ENCODE measurements around the gene ZNF32.

ZNF32 gene

GRCh38 chr10:43695321-43695720 is 46.6 kb upstream of the ZNF32 start:
- Histone ChIP-seq H3K79me2 (ENCODE audit: insufficient read depth, low read depth) (no peaks in the 10 kb centered on the region), H2AFZ (ENCODE audit: low read depth) (no peak overlapping the region), H3K4me3 (IDR thresholded peaks at IDR 0.05; ENCODE audit: insufficient read depth, low read depth, low read length) (no peak overlapping the region), H3K27me3 (ENCODE audit: insufficient read depth, low read depth) (no peaks in the 10 kb centered on the region), H3K36me3 (ENCODE audit: insufficient read depth) (no peaks in the 10 kb centered on the region), H3K9ac (no peak overlapping the region), H3K27ac (no peak overlapping the region), H3K4me2 (no peak overlapping the region), H3K4me1 (ENCODE audit: low read depth, poor library complexity, severe bottlenecking) (no peaks in the 10 kb centered on the region), H4K20me1 (ENCODE audit: insufficient read depth) (no peaks in the 10 kb centered on the region)
- TF ChIP-seq, protein P1, sequence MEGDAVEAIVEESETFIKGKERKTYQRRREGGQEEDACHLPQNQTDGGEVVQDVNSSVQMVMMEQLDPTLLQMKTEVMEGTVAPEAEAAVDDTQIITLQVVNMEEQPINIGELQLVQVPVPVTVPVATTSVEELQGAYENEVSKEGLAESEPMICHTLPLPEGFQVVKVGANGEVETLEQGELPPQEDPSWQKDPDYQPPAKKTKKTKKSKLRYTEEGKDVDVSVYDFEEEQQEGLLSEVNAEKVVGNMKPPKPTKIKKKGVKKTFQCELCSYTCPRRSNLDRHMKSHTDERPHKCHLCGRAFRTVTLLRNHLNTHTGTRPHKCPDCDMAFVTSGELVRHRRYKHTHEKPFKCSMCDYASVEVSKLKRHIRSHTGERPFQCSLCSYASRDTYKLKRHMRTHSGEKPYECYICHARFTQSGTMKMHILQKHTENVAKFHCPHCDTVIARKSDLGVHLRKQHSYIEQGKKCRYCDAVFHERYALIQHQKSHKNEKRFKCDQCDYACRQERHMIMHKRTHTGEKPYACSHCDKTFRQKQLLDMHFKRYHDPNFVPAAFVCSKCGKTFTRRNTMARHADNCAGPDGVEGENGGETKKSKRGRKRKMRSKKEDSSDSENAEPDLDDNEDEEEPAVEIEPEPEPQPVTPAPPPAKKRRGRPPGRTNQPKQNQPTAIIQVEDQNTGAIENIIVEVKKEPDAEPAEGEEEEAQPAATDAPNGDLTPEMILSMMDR (conservative IDR thresholded peaks at IDR 0.05; ENCODE audit: low read depth, low read length) = no peak

DNA sequence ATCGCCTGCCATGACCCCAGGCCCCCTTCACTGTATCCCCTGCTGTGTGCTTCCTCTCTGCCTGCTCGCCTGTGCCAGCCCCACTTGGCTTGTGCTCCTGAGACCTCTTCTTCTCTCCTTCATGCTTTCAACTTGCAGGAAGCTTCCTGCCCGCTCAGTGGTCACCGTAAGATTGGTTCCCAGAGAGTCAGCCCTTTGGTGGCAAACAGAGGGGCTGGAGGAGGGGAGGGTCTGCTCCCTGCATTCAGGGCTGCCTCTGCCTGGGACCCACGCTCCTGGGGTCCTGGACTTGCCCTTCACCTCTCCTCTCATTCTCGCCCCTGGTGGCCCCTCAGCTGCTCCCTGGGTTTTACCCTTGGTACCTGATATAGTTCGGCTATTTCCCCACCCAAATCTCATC is 45.8 kb upstream of the ZNF32 start:
- Histone ChIP-seq H3K27ac (no peak overlapping the region), H3K27me3 (ENCODE audit: insufficient read depth, low read depth) (no peaks in the 10 kb centered on the region), H2AFZ (ENCODE audit: low read depth) (no peak overlapping the region), H3K4me1 (ENCODE audit: low read depth, poor library complexity, severe bottlenecking) (no peaks in the 10 kb centered on the region), H3K9ac (no peak overlapping the region), H3K79me2 (ENCODE audit: insufficient read depth, low read depth) (no peaks in the 10 kb centered on the region), H3K4me3 (IDR thresholded peaks at IDR 0.05; ENCODE audit: insufficient read depth, low read depth, low read length) (no peak overlapping the region), H4K20me1 (ENCODE audit: insufficient read depth) (no peaks in the 10 kb centered on the region), H3K36me3 (ENCODE audit: insufficient read depth) (no peaks in the 10 kb centered on the region), H3K4me2 (no peak overlapping the region)
- TF ChIP-seq, protein P1 (conservative IDR thresholded peaks at IDR 0.05; ENCODE audit: low read depth, low read length) = no peak

- Histone ChIP-seq H3K4me1 (ENCODE audit: low read depth, poor library complexity, severe bottlenecking) (no peaks in the 10 kb centered on the region), H4K20me1 (ENCODE audit: insufficient read depth) (no peaks in the 10 kb centered on the region), H3K4me3 (IDR thresholded peaks at IDR 0.05; ENCODE audit: insufficient read depth, low read depth, low read length) (no peak overlapping the region), H3K36me3 (ENCODE audit: insufficient read depth) (no peaks in the 10 kb centered on the region), H3K27ac (no peak overlapping the region), H3K9ac (no peak overlapping the region), H2AFZ (ENCODE audit: low read depth) (no peak overlapping the region), H3K4me2 (no peak overlapping the region), H3K79me2 (ENCODE audit: insufficient read depth, low read depth) (no peaks in the 10 kb centered on the region), H3K27me3 (ENCODE audit: insufficient read depth, low read depth) (no peaks in the 10 kb centered on the region)
- TF ChIP-seq, protein P1 (conservative IDR thresholded peaks at IDR 0.05; ENCODE audit: low read depth, low read length) = no peak
These were observed 44.9 kb upstream of the ZNF32 start for GRCh38 chr10:43693602-43694001.

DNA sequence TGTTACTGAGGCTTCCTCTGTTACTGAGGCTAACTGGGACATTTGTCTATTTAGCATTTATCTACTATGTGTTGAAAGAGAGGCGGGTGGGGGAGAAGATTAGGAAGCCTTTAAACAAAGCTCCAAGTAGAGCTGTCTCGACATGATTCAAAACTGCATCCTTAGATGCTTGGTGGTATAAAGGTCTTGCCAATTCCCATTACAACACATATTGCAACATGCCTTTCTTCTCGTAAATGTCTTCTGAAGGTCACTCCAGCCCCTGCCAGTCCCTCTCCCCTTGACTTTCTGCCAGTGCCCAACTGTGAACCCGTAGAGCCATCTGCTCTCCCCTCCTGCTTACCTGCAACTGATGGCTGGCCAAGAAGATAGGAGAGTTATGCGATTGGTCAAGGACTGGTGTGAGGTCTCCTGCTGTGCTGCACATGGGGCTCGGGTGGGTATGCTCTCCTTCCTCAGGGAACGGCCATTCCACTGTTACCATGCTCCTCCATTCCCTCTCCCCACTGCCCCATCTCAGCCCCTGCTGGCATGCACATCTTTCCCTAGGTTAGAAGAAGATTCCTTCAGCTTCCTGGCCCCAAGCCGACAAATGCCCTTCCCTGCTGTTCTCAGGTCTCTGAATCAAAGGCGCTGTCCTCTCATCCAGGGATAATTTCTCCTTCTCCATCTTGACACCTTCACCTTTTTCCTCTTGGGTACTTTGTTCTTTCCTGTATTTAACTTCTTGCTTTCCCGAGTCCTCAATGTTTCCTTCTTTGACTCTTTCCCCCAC is 43.6 kb upstream of the ZNF32 start:
- Histone ChIP-seq H3K4me2 (no peak overlapping the region), H3K27ac (no peak overlapping the region), H4K20me1 (ENCODE audit: insufficient read depth) (no peaks in the 10 kb centered on the region), H3K36me3 (ENCODE audit: insufficient read depth) (no peaks in the 10 kb centered on the region), H2AFZ (ENCODE audit: low read depth) (no peak overlapping the region), H3K4me3 (IDR thresholded peaks at IDR 0.05; ENCODE audit: insufficient read depth, low read depth, low read length) (no peak overlapping the region), H3K4me1 (ENCODE audit: low read depth, poor library complexity, severe bottlenecking) (no peaks in the 10 kb centered on the region), H3K27me3 (ENCODE audit: insufficient read depth, low read depth) (no peaks in the 10 kb centered on the region), H3K9ac (no peak overlapping the region), H3K79me2 (ENCODE audit: insufficient read depth, low read depth) (no peaks in the 10 kb centered on the region)
- TF ChIP-seq, protein P1 (conservative IDR thresholded peaks at IDR 0.05; ENCODE audit: low read depth, low read length) = no peak
